ENCODE data around the gene CCDC57.

CCDC57 gene

GRCh38 chr17:82235775-82236141 lies 23.1 kb upstream of the CCDC57 start:
- no peak for DNase-seq (ENCODE audit: low spot score)

- DNase-seq (ENCODE audit: low spot score), result no peak
Observed at GRCh38 chr17:82235056-82235774, 22.6 kb upstream of the CCDC57 start.

GRCh38 chr17:82234211-82235055 lies 21.8 kb upstream of the CCDC57 start:
- no peak for DNase-seq (ENCODE audit: low spot score)

GRCh38 chr17:82232876-82233785 lies 20.5 kb upstream of the CCDC57 start:
- DNase-seq (ENCODE audit: low spot score), result no peak

GRCh38 chr17:82232322-82232820 lies 19.7 kb upstream of the CCDC57 start:
- DNase-seq (ENCODE audit: low spot score), result no peak

GRCh38 chr17:82231562-82232321 lies 19.1 kb upstream of the CCDC57 start:
- no peak for DNase-seq (ENCODE audit: low spot score)

- DNase-seq (ENCODE audit: low spot score), result no peak
Observed at GRCh38 chr17:82231312-82231561, 18.6 kb upstream of the CCDC57 start.

GRCh38 chr17:82230609-82231311 lies 18.1 kb upstream of the CCDC57 start:
- peak; percentile 48 for DNase-seq (ENCODE audit: low spot score)

- no peak for DNase-seq (ENCODE audit: low spot score)
Observed at GRCh38 chr17:82229698-82230608, 17.3 kb upstream of the CCDC57 start.

GRCh38 chr17:82228842-82229697 lies 16.4 kb upstream of the CCDC57 start, which contains the start of gene SLC16A3:
Gene SLC16A3, plus strand, starts transcription at chr17:82229042. Its CDS starts 6,967 bp downstream, at chr17:82236009.
- DNase-seq (ENCODE audit: low spot score), result peak; percentile 66

GRCh38 chr17:82228278-82228841 lies 15.7 kb upstream of the CCDC57 start:
- peak; percentile 56 for DNase-seq (ENCODE audit: low spot score)

- no peak for DNase-seq (ENCODE audit: low spot score)
Observed at GRCh38 chr17:82227629-82228277, 15.1 kb upstream of the CCDC57 start.

- DNase-seq (ENCODE audit: low spot score), result no peak
Observed at GRCh38 chr17:82226809-82227628, 14.4 kb upstream of the CCDC57 start.

- no peak for DNase-seq (ENCODE audit: low spot score)
Observed at GRCh38 chr17:82226146-82226808, 13.6 kb upstream of the CCDC57 start.

GRCh38 chr17:82225368-82226029 lies 12.9 kb upstream of the CCDC57 start:
- no peak for DNase-seq (ENCODE audit: low spot score)

GRCh38 chr17:82224666-82225065 lies 12.0 kb upstream of the CCDC57 start:
- no peak for DNase-seq (ENCODE audit: low spot score)
